Activated CD8-positive, alpha-beta memory T cell treated with anti-CD3 and anti-CD28 coated beads, Interleukin-2, amount 50 U/mL, for 48 hours (primary cell): ENCODE data around the gene ABCA5.

ENCODE experiments used
- DNase-seq: peaks from one replicate; pipeline ENCODE4 v3.0.0-alpha.2; 2020

ABCA5 gene, protein sequence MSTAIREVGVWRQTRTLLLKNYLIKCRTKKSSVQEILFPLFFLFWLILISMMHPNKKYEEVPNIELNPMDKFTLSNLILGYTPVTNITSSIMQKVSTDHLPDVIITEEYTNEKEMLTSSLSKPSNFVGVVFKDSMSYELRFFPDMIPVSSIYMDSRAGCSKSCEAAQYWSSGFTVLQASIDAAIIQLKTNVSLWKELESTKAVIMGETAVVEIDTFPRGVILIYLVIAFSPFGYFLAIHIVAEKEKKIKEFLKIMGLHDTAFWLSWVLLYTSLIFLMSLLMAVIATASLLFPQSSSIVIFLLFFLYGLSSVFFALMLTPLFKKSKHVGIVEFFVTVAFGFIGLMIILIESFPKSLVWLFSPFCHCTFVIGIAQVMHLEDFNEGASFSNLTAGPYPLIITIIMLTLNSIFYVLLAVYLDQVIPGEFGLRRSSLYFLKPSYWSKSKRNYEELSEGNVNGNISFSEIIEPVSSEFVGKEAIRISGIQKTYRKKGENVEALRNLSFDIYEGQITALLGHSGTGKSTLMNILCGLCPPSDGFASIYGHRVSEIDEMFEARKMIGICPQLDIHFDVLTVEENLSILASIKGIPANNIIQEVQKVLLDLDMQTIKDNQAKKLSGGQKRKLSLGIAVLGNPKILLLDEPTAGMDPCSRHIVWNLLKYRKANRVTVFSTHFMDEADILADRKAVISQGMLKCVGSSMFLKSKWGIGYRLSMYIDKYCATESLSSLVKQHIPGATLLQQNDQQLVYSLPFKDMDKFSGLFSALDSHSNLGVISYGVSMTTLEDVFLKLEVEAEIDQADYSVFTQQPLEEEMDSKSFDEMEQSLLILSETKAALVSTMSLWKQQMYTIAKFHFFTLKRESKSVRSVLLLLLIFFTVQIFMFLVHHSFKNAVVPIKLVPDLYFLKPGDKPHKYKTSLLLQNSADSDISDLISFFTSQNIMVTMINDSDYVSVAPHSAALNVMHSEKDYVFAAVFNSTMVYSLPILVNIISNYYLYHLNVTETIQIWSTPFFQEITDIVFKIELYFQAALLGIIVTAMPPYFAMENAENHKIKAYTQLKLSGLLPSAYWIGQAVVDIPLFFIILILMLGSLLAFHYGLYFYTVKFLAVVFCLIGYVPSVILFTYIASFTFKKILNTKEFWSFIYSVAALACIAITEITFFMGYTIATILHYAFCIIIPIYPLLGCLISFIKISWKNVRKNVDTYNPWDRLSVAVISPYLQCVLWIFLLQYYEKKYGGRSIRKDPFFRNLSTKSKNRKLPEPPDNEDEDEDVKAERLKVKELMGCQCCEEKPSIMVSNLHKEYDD (N-terminal part only)

DNA sequence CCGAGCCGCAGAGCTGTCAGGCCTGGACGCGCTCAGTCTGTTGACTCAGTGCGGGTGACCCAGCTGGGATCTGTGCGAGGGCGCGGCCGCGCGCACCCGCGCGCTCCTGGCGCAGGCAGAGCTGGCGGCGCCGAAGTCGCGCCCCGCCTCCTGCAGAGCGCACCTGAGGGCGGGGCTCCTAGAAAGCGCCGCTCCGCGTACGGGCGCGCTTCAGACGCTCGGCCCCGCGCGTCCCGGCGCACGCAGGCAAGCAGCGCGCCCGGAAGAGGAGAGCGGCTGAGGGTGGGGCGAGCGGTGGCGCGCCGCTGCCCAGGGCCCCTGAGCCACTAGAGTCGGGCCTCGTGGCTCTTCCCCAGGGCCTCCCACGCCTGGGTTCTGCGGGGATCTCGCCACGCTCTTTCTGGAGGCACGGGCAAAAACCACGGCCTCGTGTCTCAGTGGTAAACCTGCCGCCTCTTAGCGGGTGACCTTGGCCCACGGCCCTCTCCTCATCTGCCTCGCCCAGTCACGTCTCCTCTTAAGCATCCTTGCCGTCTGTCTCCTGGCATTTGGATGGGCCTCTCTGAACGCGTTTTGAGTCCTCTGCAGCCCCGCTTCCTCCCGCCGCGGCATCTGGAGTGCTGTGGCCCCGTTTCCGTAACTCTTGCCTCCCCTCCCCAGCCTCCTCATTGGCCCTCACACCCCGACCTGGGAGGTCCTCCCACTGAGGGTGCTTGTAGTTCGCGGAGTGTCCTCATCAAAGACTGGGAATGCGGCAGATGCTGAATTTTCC, at the start of gene ABCA5:
Gene ABCA5, minus strand, starts transcription at position 74 of the 772 bp plus-strand sequence. CDS start 12,718 bp downstream, outside the sequence.
- peak; percentile 90 for DNase-seq

DNA sequence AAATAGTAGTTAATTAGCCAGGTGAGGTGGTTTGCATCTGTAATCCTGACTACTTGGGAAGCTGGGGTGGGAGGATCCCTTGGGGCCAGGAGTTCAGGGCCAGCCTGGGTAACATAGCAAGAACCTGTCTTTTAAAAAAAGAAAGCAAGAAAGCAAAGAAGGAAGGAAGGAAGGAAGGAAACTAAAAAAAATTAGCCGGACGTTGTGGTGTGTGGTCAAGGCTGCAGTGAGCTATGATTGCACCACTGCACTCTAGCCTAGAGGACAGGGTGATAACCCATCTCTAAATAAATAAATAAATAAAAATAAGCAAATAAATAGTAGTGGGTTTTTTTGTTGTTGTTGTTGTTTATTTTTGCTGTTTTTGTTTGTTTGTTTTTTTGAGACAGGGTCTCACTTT, 48.3 kb upstream of the ABCA5 start:
- no peak for DNase-seq

DNA sequence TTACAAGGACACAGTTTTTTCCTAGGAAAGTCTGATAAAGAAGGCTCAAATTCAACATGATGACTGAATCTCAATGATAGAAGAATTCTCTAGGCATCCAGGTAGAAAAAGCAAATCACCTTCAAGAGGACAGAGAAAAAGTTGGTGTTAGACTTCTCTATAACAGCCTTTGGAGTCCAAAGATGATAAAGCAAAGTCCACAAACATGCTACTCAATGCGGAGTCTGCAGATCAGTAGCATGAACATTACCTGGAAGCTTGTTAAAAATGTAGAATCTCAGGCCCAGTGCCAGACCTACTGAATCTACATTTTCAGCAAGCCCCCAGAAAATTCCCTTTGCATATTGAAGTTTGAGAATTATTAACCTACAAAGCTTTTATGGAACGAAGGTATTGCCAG, 46.1 kb upstream of the ABCA5 start:
- no peak for DNase-seq

DNA sequence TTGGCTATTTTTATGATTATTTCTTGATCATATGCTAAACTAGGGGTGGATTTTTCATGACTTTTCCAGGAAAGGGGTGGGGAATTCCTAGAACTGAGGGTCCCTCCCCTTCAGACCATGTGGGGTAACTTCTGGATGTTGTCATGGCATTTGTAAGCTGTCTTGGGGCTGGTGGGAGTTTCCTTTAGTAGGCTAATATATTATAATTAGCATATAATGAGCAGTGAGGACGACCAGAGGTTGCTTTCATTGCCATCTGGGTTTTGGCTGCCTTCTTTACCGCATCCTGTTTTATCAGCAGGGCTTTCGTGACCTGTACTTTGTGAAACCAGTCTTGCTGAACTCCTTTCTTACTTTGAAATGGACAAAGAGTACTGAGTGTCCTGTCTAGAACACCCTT, 40.4 kb upstream of the ABCA5 start:
- no peak for DNase-seq

DNA sequence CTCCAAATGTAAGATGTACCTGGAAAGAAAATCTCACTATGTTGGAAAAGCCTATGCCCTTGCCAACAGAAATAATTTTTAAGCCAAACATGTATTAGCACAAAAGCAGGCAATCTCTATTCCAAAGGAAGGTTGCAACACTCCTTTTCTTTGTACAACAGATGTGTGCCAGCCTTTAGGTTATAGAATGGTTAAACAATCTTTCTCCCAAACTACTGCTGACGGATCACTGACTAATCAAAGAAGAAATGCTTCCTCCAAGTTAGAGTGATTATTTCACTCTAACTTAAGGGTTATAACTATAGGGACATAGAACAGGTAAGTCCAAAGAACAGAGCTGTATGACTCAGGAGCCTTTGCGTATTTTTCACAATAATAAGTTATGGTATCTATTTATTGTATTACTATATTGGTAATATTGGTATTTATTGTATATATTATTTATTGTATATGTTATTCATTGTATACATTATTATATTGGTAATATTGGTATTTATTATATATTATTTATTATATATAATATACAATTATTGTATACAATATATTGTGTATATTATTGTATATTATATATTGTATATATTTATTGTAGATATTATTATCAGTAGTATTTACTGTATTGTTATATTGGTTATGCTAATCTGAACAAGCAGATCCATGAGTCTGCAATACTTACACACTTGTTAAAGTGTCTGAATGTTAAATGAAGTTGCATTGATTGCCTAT, 36.7 kb upstream of the ABCA5 start:
- DNase-seq, result no peak

DNA sequence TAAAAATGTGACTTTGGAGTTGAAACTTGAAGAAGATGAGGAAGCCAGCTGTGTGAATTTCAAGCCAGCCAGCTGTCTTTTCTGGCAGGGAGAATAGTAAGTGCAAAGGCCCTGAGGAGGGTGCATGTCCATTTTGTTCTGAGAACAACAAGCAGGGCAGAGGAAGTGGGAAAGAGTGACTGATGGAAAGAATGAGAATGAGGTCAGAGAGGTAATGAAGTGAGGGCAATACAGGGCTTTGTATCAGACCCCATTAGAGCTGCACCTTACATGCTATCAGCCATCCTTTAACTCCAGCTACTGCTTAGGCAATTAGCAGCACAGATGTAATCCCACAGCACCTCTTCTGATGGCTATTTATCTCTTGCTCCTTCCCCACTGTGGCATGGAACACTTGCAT, 34.2 kb upstream of the ABCA5 start:
- no peak for DNase-seq

DNA sequence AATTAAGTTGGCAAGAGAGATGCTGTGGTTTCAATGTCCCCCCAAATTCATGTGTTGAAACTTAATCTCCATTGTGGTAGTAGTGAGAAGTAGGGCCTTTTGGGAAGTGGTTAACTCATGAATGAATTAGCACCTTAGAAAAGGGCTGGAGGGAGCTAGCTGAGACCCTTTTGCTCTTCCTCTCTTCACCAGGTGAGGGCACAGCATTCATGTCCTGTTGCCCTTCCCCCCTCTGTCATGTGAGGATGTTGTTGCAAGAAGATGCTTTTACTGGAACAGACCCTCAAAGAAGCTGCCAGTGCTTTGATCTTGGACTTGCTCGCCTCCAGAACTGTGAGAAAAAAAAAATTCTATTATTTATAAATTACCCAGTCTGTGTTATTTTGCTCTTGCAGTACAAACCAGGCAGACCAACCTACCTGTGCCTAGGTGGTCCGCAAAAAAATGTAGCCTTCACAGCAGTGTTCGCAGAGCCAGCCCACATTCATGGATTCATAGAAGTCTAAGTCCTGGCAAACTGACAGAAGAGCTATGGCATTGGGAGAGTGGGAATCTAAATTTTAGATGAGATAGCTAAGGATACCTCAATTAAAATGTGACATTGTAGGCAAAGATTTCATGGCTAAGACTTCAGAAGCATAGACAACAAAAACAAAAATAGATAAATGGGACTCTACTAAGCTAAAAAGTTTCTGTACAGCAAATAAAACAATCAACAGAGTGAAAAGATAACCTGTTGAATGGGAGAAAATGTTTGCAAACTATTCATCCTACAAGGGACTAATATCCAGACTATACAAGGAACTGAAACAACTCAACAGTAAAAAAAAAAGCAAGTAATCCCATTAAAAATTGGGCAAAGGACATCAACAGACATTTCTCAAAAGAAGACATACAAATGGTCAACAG, 32.0 kb upstream of the ABCA5 start:
- DNase-seq, result no peak

DNA sequence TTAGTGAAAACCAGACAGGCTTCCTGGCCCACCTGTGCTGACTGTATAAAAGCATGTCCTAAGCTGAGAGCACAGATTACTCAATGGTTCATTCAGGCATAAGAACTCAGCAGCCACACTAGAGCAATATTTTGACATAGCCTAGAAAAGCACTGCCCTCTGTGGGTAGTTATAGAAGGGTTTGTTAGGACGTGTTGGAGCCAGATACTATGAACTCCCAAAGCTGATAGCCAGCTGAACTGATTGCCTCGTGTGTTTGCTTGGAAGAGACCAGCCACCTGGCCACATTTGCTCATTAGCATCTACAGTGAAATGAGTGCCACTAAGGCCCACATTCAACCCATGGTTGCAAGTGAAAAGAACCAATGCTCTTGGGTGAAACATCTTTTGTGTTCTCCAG, 30.8 kb upstream of the ABCA5 start:
- no peak for DNase-seq

DNA sequence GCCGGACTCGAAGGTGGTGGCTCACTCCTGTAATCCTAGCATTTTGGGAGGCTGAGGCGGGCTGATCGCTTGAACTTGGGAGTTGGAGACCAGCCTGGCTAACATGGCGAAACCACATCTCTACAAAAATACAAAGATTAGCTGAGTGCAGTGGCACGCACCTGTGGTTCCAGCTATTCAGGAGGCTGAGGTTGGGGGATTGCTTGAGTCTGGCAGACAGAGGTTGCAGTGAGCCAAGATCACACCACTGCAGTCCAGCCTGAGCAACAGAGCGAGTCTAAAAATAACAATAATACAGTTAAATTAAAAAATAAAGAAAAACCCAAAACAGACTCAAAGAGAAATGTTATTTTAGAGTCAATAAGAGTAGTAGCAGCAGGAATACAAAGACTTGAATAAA, 29.7 kb upstream of the ABCA5 start:
- DNase-seq, result no peak

DNA sequence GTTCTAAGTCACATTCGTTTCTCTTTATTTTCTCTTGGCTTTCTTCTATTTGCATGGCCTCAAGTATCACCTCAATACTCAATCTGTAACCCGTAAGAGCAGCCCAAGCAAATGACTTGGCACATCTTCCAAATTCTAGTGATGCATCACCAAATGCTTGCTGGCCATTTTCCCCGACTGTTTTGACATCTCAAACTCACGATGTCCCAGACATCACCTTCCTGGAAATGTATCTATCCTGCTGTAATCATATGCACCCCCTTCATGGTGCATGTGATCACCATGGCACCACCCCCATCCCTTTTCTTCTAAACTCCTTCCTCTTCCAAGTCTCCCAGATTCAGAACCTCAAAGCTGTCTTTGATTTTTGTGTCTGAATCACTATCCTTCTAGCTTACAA, 24.0 kb upstream of the ABCA5 start:
- DNase-seq, result no peak

DNA sequence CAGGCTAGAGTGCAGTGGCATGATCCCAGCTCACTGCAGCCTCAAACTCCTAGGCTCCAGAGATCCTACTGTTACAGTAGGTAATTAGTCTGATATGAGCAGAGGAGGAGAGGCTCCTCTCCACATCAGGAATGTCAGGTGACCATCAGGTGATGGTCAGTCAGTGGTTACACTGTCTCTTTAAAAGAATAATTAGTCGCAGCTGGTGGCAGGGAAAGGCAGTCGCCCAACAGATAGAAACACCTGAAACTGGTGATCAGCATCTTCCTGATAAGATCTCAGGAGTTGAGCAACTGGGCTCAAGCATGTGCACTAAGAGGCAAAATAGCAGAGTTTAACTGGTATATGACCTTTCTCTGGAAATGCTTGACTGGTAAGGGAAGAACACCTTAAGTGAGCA, 21.5 kb upstream of the ABCA5 start:
- no peak for DNase-seq

DNA sequence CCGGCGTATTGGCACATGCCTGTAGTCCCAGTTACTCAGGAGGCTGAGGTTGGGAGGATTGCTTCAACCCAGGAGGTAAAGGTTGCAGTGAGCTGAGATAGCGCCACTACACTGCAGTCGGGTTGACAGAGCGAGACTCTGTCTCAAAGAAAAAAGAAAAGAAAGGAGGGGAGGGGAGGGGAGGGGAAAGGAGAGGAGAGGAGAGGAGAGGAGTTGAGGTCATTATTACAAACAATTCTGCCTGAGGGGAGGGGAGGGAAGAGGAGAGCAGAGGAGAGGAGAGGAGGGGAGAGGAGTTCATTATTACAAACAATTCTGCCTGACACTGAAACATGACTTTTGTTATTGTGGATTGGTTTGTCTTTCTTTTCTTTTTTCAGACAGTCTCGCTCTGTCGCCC, 19.8 kb upstream of the ABCA5 start:
- DNase-seq, result no peak

DNA sequence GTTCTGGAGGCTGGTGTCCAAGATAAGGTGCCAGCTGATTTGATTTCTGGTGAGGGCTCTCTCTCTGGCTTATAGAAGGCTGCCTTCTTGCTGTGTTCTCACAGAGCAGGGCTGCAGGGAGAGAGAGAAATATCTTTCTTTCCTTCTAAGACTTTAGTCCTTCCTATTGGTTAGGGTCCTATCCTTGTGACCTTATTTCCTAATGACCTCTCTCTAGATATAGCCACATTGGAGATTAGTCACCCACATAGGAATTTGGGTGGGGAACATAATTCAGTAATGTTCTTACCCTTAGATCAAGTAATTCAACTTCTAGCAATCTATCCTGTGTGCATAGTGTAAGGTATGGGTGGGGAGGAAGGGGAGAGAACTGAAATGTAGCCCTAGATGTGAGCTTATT, 18.0 kb upstream of the ABCA5 start:
- no peak for DNase-seq

DNA sequence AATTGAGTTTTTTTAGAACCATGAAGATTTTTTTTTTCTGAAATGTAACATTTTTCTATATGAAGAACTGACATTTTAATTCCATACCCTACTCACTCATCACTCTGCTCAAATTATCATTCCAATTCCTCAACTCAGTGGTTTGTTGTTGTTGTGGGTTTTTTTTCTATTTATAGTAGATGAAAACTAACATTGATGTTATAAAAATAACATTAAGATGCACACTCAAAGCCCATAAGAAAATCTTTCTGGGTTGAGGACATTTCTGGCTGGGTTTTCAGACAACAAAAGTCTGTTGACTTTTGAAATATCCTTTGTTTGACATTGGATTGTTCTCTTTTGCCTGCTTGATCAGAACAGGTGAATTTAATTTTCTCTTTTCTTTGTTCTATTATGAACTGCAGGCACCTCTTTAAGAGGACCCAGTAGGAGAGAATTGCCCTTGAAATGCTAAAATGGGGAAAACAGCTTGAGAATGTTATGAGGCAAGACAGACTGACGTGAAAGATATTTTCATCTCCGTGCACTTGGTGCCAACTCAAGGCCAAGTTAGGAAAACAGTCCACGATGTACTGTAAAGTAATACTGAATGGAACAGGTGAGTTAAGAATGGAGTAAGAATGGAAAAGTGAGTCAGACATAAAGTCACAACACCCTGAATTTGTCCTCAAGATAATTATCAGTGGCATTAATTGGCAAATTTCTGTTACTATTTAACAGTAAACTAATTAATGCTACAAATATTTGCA, 16.1 kb upstream of the ABCA5 start:
- no peak for DNase-seq

DNA sequence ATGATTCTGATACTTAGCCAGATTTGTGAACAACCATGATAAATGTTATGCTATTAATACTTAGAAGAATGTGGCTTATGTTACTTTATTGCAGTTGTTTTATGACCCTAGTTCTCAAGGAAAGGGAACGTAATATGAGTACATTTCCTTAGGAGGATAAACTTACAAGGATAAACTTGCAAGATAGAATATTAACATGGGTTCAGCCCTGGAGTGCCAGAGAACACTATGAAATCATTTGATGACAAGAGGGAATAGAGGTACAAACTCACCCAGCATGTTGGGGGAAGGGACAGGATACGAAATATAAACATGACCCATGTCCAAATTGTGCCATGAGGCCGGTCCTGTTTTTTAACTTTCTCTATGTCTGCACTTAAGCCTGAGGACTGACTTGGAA, 13.0 kb upstream of the ABCA5 start:
- no peak for DNase-seq

DNA sequence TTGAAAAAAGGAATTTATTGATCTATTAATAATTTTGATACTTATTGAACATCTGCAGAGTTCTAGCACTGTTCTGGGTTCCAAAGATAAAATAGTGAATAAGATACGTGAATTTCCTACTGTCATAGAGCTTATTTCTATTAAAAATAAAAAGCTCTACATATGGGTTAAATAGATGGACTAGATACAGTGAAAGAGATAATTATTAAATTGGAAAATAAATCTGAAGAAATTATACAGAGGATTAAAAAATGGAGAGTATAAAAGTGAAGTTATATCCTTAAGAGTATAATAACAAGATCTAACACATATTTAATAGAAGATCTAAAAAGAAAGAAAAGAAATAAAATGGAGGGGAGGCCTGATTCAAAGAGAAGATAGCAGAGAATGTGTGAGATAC, 10.1 kb upstream of the ABCA5 start:
- no peak for DNase-seq

DNA sequence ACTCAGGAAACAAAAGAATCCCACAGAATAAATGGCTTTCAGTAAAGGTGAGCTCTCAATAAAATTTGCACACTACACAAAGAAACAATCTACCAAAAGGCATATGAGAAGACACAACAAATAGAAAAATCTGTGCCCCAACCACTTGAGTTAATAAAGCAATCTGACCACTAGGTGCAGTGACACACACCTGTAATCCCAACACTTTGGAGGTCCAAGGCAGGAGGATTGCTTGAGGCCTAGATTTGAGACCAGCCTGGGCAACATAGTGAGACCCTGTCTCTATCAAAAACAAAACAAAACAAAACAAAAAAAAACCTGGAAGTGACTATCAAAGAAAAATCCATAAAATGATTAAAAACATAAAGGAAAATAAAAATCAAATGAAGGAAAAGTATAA, 9.6 kb upstream of the ABCA5 start:
- DNase-seq, result no peak

DNA sequence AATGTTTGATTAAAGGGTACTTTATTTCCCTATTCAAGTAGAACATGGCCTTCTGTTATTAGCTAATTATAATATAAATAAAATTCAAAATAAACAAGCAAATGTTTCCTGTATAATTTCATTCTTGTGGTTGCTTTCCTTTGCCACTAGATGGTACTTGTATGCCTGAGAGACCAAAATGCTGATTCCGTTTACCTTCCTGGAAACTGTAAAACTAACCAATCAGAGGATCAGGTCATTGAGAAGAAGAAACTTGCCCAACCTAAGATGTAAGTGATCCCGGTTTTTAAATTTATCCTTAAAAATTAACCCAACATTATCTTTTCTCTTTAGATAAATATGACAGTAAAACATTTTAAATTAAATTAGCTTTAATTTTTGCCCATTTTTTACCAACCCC, 8.1 kb upstream of the ABCA5 start:
- DNase-seq, result no peak

DNA sequence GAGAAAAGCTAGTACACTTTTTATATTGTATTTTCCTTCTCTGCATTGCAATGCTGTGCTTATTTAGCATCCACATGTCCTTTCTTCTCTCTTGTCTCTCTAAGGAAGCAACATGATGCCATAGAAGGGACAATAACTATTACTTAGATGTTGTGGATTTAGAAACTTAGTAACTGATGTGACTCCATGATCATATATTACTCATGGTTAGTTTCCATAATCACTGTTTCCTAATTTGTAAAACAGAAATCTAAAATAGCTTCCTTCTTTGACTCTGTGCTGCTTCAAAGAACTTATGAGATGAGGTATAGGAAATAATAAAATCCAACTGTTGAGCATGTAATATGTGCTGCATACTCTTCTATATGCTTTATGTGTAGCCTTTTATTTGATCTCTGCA, 6.6 kb upstream of the ABCA5 start:
- DNase-seq, result no peak

DNA sequence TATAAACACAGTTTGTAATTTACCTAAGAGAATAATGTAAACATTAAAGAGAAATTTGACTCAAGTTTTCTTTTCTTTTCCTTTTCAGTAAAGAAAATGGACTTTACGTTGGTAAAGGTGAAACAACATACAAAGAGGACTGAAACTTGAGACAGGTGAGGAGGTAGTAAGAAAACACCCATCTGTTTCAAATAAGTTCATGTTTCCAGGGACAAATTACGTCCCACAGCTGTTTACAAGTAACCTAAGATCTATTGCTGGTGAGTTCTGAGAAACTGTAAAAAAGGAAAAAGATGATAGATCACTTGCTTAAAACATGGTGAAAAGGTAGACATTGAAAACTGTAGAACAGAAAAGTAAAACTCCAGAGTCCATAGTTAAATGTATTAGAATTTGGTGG, 4.8 kb upstream of the ABCA5 start:
- no peak for DNase-seq
